WTC11 (cell line): ENCODE data around the gene ADAMTS19. TPM values are rescaled to one million over a fixed set of nuclear protein-coding genes. Genes with fewer than 3 reads are reported as not detected.

ENCODE experiments used
- ATAC-seq: fragments of 200-7000 bp; cut with Tn5 transposase; 2 replicates; pipeline ENCODE4 v1.10.0; 2021; ENCODE audit warnings: mild to moderate bottlenecking, moderate library complexity
- CTCF ChIA-PET: fragments of 300-600 bp; sonication (Branson Sonifier 250); formaldehyde crosslinking; loops from one replicate; lab custom pipeline; 2021; ENCODE audit warnings: antibody characterized with exemption; lab: Charles Lee
- POLR2A ChIA-PET: fragments of 350-600 bp; sonication (Branson Sonifier 250); formaldehyde crosslinking; loops from one replicate; lab custom pipeline; 2021; ENCODE audit warnings: antibody characterized with exemption; lab: Charles Lee
- DNase-seq: peaks from one replicate; pipeline ENCODE4 v3.0.0; 2021; ENCODE audit warnings: low spot score
- H3K27ac Mint-ChIP-seq: 2 replicates; pipeline ENCODE4 v1.8.0; 2021; ENCODE audit warnings: mixed read lengths
- H3K27me3 Mint-ChIP-seq: 2 replicates; pipeline ENCODE4 v1.8.0; 2021; ENCODE audit warnings: low read depth, mild to moderate bottlenecking, moderate library complexity, mixed read lengths
- H3K36me3 Mint-ChIP-seq: 2 replicates; pipeline ENCODE4 v1.8.0; 2021; ENCODE audit warnings: mixed read lengths
- H3K4me1 Mint-ChIP-seq: 2 replicates; pipeline ENCODE4 v1.8.0; 2022; ENCODE audit warnings: mixed read lengths
- H3K4me3 Mint-ChIP-seq: 2 replicates; pipeline ENCODE4 v1.8.0; 2021; ENCODE audit warnings: mild to moderate bottlenecking, moderate library complexity, mixed read lengths
- H3K9me3 Mint-ChIP-seq: 2 replicates; pipeline ENCODE4 v1.8.0; 2021; ENCODE audit warnings: mixed read lengths
- ATF1 ChIP-seq: sonication (generic); formaldehyde crosslinking; IDR thresholded peaks from 2 replicates; pipeline ENCODE4 v1.8.1; 2023; ENCODE audit warnings: mild to moderate bottlenecking, moderate library complexity, missing genetic modification reagents
- CDX4 ChIP-seq: fragments of 250-450 bp; sonication (Bioruptor Pico); IDR thresholded peaks from 2 replicates; pipeline ENCODE4 v1.9.0; 2021; ENCODE audit warnings: moderate library complexity, mild to moderate bottlenecking, inconsistent platforms, borderline replicate concordance
- FOXJ3 ChIP-seq: sonication (generic); formaldehyde crosslinking; IDR thresholded peaks from 2 replicates; pipeline ENCODE4 v1.9.0; 2021; ENCODE audit warnings: missing genetic modification reagents, mild to moderate bottlenecking, borderline replicate concordance
- FOXK1 ChIP-seq: sonication (generic); formaldehyde crosslinking; IDR thresholded peaks from 2 replicates; pipeline ENCODE4 v1.8.0; 2022; ENCODE audit warnings: mild to moderate bottlenecking, moderate library complexity, missing genetic modification reagents
- FOXP4 ChIP-seq: sonication (generic); formaldehyde crosslinking; IDR thresholded peaks from 2 replicates; pipeline ENCODE4 v1.8.0; 2022; ENCODE audit warnings: mild to moderate bottlenecking, missing genetic modification reagents
- GRHL2 ChIP-seq: fragments of 250-450 bp; sonication (Bioruptor Pico); IDR thresholded peaks from 2 replicates; pipeline ENCODE4 v1.8.0; 2022; ENCODE audit warnings: mild to moderate bottlenecking, moderate library complexity; ENCODE audit not compliant: insufficient replicate concordance, severe bottlenecking
- HMGA2 ChIP-seq: fragments of 250-450 bp; sonication (Bioruptor Pico); IDR thresholded peaks from 2 replicates; pipeline ENCODE4 v1.4.0; 2021; ENCODE audit warnings: mild to moderate bottlenecking, moderate library complexity
- IRF2 ChIP-seq: sonication (generic); formaldehyde crosslinking; IDR thresholded peaks from 2 replicates; pipeline ENCODE4 v1.8.0; 2022; ENCODE audit warnings: low read depth, missing genetic modification reagents, borderline replicate concordance
- JAZF1 ChIP-seq: fragments of 250-450 bp; sonication (Bioruptor Pico); IDR thresholded peaks from 2 replicates; pipeline ENCODE4 v1.9.0; 2021; ENCODE audit warnings: moderate library complexity, mild to moderate bottlenecking, inconsistent platforms
- KAT7 ChIP-seq: sonication (generic); formaldehyde crosslinking; IDR thresholded peaks from 2 replicates; pipeline ENCODE4 v1.8.1; 2023; ENCODE audit warnings: missing genetic modification reagents, mild to moderate bottlenecking, borderline replicate concordance
- NR1H2 ChIP-seq: sonication (generic); formaldehyde crosslinking; IDR thresholded peaks from 2 replicates; pipeline ENCODE4 v1.9.0; 2021; ENCODE audit warnings: mild to moderate bottlenecking, moderate library complexity, missing genetic modification reagents
- NR2C2 ChIP-seq: sonication (generic); formaldehyde crosslinking; IDR thresholded peaks from 2 replicates; pipeline ENCODE4 v1.8.0; 2022; ENCODE audit warnings: mild to moderate bottlenecking, missing genetic modification reagents
- RORB ChIP-seq: fragments of 250-450 bp; sonication (Bioruptor Pico); IDR thresholded peaks from 2 replicates; pipeline ENCODE4 v1.9.0; 2021; ENCODE audit warnings: mild to moderate bottlenecking
- STAT6 ChIP-seq: sonication (generic); formaldehyde crosslinking; conservative IDR thresholded peaks from 2 replicates; pipeline ENCODE4 v1.8.1; 2023; ENCODE audit warnings: mild to moderate bottlenecking, low read depth, missing genetic modification reagents, moderate library complexity
- TP53 ChIP-seq: sonication (generic); formaldehyde crosslinking; IDR thresholded peaks from 2 replicates; pipeline ENCODE4 v1.8.1; 2023; ENCODE audit warnings: mild to moderate bottlenecking, missing genetic modification reagents
- ZNF317 ChIP-seq: sonication (generic); formaldehyde crosslinking; IDR thresholded peaks from 2 replicates; pipeline ENCODE4 v1.8.1; 2023; ENCODE audit warnings: low read depth, mild to moderate bottlenecking, moderate library complexity, missing genetic modification reagents, borderline replicate concordance
- ZNF396 ChIP-seq: fragments of 250-450 bp; sonication (Bioruptor Pico); IDR thresholded peaks from 2 replicates; pipeline ENCODE4 v1.8.0; 2021; ENCODE audit warnings: mild to moderate bottlenecking, moderate library complexity, borderline replicate concordance
- ZNF671 ChIP-seq: fragments of 250-450 bp; sonication (Bioruptor Pico); IDR thresholded peaks from 2 replicates; pipeline ENCODE4 v1.8.0; 2021; ENCODE audit warnings: mild to moderate bottlenecking
- total RNA-seq: library from RNA; stranded (reverse); gene quantifications from 3 replicates; pipeline ENCODE4 v1.2.3, GENCODE V29; 2021
- TF ChIP-seq, protein P1 (sequence below): sonication (generic); formaldehyde crosslinking; IDR thresholded peaks from 2 replicates; pipeline ENCODE4 v1.8.1; 2023; ENCODE audit warnings: mild to moderate bottlenecking, missing genetic modification reagents
- TF ChIP-seq, protein P2 (sequence below): sonication (generic); formaldehyde crosslinking; conservative IDR thresholded peaks from 2 replicates; pipeline ENCODE4 v1.8.1; 2022; ENCODE audit warnings: mild to moderate bottlenecking, missing genetic modification reagents

Gene ADAMTS19
- total RNA-seq, 1 experiment from 2014 or later: 28.0 TPM

DNA sequence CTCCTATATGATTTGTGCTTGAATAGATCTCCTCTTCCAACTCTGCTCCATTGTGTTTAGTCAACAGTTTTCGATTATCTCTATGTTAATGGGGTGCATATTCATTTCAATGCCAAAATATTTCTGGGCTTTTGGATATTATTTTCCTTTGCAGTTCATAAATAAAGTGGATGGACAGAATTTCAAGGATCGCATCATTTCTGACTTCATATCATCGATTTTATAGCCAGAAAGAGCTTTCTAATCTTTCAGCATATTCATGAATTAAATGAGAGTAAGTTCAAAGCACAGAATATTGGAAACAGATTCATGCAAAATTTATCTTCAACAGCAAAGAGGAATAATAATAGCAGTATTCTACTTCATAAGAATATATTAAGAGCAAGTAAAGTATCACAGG lies 227.8 kb downstream of the ADAMTS19 start (continued):
- no peak for TF ChIP-seq RORB

GRCh38 chr5:129689045-129689444 lies 228.9 kb downstream of the ADAMTS19 start:
- CTCF ChIA-PET: no interaction called here
- DNase-seq: no peak
- H3K27me3 Mint-ChIP-seq: no peaks in the 10 kb centered on the region
- no peak overlapping the region for H3K27ac Mint-ChIP-seq
- H3K36me3 Mint-ChIP-seq: peaks cover 6% of the 10 kb centered on the region
- H3K4me1 Mint-ChIP-seq: no peaks in the 10 kb centered on the region
- no peak for TF ChIP-seq FOXJ3 (CRISPR knock-in tag)
- TF ChIP-seq HMGA2 (CRISPR knock-in tag): no peak
- TF ChIP-seq, protein P1, sequence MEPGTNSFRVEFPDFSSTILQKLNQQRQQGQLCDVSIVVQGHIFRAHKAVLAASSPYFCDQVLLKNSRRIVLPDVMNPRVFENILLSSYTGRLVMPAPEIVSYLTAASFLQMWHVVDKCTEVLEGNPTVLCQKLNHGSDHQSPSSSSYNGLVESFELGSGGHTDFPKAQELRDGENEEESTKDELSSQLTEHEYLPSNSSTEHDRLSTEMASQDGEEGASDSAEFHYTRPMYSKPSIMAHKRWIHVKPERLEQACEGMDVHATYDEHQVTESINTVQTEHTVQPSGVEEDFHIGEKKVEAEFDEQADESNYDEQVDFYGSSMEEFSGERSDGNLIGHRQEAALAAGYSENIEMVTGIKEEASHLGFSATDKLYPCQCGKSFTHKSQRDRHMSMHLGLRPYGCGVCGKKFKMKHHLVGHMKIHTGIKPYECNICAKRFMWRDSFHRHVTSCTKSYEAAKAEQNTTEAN: no peak
- TF ChIP-seq JAZF1: no peak
- TF ChIP-seq TP53: no peak
- TF ChIP-seq ZNF671 (CRISPR knock-in tag): no peak
- no peak for TF ChIP-seq NR1H2
- no peak for TF ChIP-seq CDX4
- no peak for TF ChIP-seq ZNF396 (CRISPR knock-in tag)
- TF ChIP-seq STAT6 (CRISPR knock-in tag): no peak
- no peak for TF ChIP-seq FOXP4 (CRISPR knock-in tag)
- no peak for TF ChIP-seq NR2C2 (CRISPR knock-in tag)
- TF ChIP-seq ZNF317 (CRISPR knock-in tag): no peak
- TF ChIP-seq ATF1: no peak
- no peak for TF ChIP-seq GRHL2 (CRISPR knock-in tag)
- no peak for TF ChIP-seq IRF2 (CRISPR knock-in tag)
- no peak for TF ChIP-seq FOXK1 (CRISPR knock-in tag)
- TF ChIP-seq KAT7 (CRISPR knock-in tag): no peak
- TF ChIP-seq, protein P2, sequence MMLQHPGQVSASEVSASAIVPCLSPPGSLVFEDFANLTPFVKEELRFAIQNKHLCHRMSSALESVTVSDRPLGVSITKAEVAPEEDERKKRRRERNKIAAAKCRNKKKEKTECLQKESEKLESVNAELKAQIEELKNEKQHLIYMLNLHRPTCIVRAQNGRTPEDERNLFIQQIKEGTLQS (CRISPR knock-in tag): no peak
- TF ChIP-seq, all 79 proteins: peak for 0
- Mint-ChIP-seq H3K4me3 (no peak overlapping the region), H3K9me3 (no peaks in the 10 kb centered on the region)
- POLR2A ChIA-PET: no interaction called here
- no peak for ATAC-seq
